DOHH2 (cell line): ENCODE results near the gene FIBCD1.

Source experiments
- CTCF ChIP-seq: fragments of 200-600 bp; sonication (generic); IDR thresholded peaks from one replicate; pipeline ENCODE4 v1.5.1; 2014; ENCODE audit warnings: antibody characterized with exemption, mild to moderate bottlenecking, low read depth, low read length; ENCODE audit not compliant: poor library complexity, severe bottlenecking
- EZH2phosphoT487 ChIP-seq: fragments of 200-600 bp; sonication (generic); IDR thresholded peaks from 2 replicates; pipeline ENCODE4 v1.6.1; 2017; ENCODE audit warnings: borderline replicate concordance, mild to moderate bottlenecking, antibody characterized with exemption, low read length, moderate library complexity, mixed read lengths

- no peak for TF ChIP-seq CTCF
- no peak for TF ChIP-seq EZH2phosphoT487
These were observed 21.7 kb upstream of the FIBCD1 start for GRCh38 chr9:130960522-130961378.
